ENCODE data around the gene SORCS3.
A peak's percentile ranks its signal among the peaks of the same experiment; 100 is the strongest.

GRCh38 chr10:104777086-104777799, 136.2 kb downstream of the SORCS3 start:
- TF ChIP-seq CTCF (IDR thresholded peaks at IDR 0.05) = peak in 1 of 3 experiments; percentile 21
- no peak for TF ChIP-seq POLR2AphosphoS5 (IDR thresholded peaks at IDR 0.05)
- no peak for TF ChIP-seq POLR2A (IDR thresholded peaks at IDR 0.05; ENCODE audit: low read depth)

All from esophagus muscularis mucosa (tissue), 3 donors.